Osteocyte (in vitro differentiated cells): ENCODE results near the gene ABAT. TPM values are rescaled to one million over a fixed set of nuclear protein-coding genes. Genes with fewer than 3 reads are reported as not detected.

Experiments
- DNase-seq: peaks from one replicate; pipeline ENCODE4 v3.0.0; 2021; ENCODE audit warnings: mixed read lengths; ENCODE audit not compliant: unreplicated experiment; ENCODE audit errors: extremely low spot score
- H3K27ac Mint-ChIP-seq: one replicate; pipeline ENCODE4 v1.8.0; 2021; ENCODE audit warnings: mild to moderate bottlenecking, mixed read lengths; ENCODE audit not compliant: unreplicated experiment
- H3K27me3 Mint-ChIP-seq: one replicate; pipeline ENCODE4 v1.8.0; 2021; ENCODE audit warnings: mixed read lengths; ENCODE audit not compliant: unreplicated experiment
- H3K36me3 Mint-ChIP-seq: one replicate; pipeline ENCODE4 v1.8.0; 2021; ENCODE audit warnings: mixed read lengths; ENCODE audit not compliant: unreplicated experiment
- H3K4me1 Mint-ChIP-seq: one replicate; pipeline ENCODE4 v1.8.0; 2021; ENCODE audit warnings: mixed read lengths; ENCODE audit not compliant: unreplicated experiment
- H3K4me3 Mint-ChIP-seq: one replicate; pipeline ENCODE4 v1.8.0; 2021; ENCODE audit warnings: mild to moderate bottlenecking, moderate library complexity, mixed read lengths; ENCODE audit not compliant: unreplicated experiment
- H3K9me3 Mint-ChIP-seq: one replicate; pipeline ENCODE4 v1.8.0; 2021; ENCODE audit warnings: mixed read lengths; ENCODE audit not compliant: unreplicated experiment
- total RNA-seq: library from RNA; stranded (reverse); gene quantifications from 2 replicates; pipeline ENCODE4 v1.2.1, GENCODE V29; 2021
- TF ChIP-seq, protein P1 (sequence below): fragments of 200-600 bp; sonication (generic); IDR thresholded peaks from 2 replicates; pipeline ENCODE4 v1.5.0; 2021; ENCODE audit warnings: antibody characterized with exemption, mild to moderate bottlenecking, moderate library complexity

Gene ABAT
- total RNA-seq, 1 donor from 2014 or later: 3.0 TPM

DNA sequence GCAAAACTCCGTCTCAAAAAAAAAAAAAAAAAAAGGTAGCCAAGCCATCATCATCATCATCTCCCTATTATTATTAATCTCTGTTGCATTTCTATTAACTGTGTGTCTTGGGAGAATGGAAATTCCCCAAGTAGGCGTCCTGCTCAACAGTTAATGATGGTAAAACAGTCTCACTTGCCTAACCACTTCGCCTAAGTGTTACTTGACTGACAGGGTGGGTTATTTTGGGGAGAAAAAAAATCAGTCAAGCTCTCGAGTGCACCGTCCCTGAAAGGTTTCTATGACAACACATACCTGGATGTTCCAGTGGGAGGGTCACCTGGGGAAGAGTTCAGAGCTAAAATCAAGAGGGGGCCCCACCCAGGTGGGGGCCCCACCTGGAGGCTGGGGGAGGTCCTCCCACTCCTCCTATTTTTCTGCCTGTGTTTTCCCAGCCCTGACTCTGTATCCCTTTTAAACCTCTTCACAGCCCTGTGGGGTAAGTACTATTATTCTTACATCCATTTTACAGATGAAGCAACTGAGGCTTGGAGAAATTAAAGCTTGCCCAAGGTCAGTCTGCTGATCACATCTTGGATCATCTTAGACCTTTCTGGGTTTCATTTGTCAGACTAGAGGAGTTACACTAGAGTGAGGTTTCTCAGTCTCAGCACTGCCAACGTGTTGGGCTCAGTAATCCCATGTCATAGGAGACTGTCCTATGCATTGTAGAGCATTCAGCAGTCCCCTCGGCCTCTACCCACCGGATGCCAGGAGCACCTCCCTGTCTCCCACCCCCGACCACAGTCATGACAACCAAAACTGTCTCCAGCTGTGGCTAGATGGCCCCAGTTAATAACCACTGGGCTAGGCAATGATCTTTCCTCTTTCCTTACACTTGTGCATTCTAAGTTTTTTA lies 11.0 kb upstream of the ABAT start:
- H3K36me3 Mint-ChIP-seq: no peaks in the 10 kb centered on the region
- DNase-seq: no peak
- no peak overlapping the region for H3K4me3 Mint-ChIP-seq
- peaks cover 2% of the 10 kb centered on the region for H3K4me1 Mint-ChIP-seq
- TF ChIP-seq, protein P1, sequence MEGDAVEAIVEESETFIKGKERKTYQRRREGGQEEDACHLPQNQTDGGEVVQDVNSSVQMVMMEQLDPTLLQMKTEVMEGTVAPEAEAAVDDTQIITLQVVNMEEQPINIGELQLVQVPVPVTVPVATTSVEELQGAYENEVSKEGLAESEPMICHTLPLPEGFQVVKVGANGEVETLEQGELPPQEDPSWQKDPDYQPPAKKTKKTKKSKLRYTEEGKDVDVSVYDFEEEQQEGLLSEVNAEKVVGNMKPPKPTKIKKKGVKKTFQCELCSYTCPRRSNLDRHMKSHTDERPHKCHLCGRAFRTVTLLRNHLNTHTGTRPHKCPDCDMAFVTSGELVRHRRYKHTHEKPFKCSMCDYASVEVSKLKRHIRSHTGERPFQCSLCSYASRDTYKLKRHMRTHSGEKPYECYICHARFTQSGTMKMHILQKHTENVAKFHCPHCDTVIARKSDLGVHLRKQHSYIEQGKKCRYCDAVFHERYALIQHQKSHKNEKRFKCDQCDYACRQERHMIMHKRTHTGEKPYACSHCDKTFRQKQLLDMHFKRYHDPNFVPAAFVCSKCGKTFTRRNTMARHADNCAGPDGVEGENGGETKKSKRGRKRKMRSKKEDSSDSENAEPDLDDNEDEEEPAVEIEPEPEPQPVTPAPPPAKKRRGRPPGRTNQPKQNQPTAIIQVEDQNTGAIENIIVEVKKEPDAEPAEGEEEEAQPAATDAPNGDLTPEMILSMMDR: no peak
- H3K9me3 Mint-ChIP-seq: no peaks in the 10 kb centered on the region
- no peak overlapping the region for H3K27ac Mint-ChIP-seq
- H3K27me3 Mint-ChIP-seq: peaks cover 4% of the 10 kb centered on the region

- H3K27me3 Mint-ChIP-seq: peaks cover 7% of the 10 kb centered on the region
- DNase-seq: no peak
- no peak overlapping the region for H3K4me3 Mint-ChIP-seq
- peaks cover under 1% of the 10 kb centered on the region for H3K4me1 Mint-ChIP-seq
- H3K9me3 Mint-ChIP-seq: no peaks in the 10 kb centered on the region
- no peak overlapping the region for H3K27ac Mint-ChIP-seq
- H3K36me3 Mint-ChIP-seq: no peaks in the 10 kb centered on the region
- TF ChIP-seq, protein P1: no peak
Measured at GRCh38 chr16:8665529-8665928, 8.9 kb upstream of the ABAT start.

DNA sequence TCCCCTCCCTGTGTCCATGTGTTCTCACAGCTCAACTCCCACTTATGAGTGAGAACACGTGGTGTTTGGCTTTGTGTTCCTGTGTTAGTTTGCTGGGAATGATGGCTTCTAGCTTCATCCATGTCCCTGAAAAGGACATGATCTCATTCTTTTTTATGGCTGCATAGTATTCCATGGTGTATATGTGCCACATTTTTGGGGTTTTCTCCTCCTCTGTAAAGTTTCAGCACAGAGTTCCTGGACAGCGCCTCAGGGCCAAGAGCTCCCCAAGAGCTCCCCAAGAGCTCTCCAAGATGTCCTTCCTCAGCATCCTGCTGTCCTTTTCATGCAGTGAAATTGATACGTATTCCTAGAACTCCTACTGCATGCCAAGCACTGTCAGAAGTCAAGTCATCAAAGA lies 6.9 kb upstream of the ABAT start:
- no peak overlapping the region for H3K27ac Mint-ChIP-seq

DNA sequence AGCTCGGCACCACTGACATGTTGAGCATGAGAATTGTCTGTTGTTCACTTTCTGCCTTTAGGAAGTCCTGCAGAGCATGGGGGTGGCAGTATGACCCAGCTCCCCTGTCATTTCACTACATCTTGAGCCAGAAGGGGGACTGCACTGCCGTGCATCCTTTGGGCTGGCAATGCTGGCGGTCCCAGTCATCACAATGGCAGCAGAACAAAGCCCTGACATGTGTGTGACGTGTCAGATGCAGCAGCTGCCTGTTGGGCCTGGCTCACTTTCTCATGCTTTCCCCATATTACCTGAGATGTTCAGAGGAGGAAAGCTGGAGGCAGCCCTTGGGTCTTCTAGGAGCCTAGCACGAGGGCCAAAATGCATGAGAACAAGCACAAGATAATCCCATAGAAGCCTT lies 6.3 kb upstream of the ABAT start:
- DNase-seq: no peak
- H3K27me3 Mint-ChIP-seq: peaks cover 5% of the 10 kb centered on the region
- no peaks in the 10 kb centered on the region for H3K4me1 Mint-ChIP-seq
- TF ChIP-seq, protein P1: no peak
- H3K9me3 Mint-ChIP-seq: no peaks in the 10 kb centered on the region
- H3K4me3 Mint-ChIP-seq: no peak overlapping the region
- no peak overlapping the region for H3K27ac Mint-ChIP-seq
- H3K36me3 Mint-ChIP-seq: no peaks in the 10 kb centered on the region

More for the DNA sequence above, 6.9 kb upstream of the ABAT start:
- H3K4me3 Mint-ChIP-seq: no peak overlapping the region
- peaks cover 5% of the 10 kb centered on the region for H3K27me3 Mint-ChIP-seq
- no peaks in the 10 kb centered on the region for H3K4me1 Mint-ChIP-seq
- H3K9me3 Mint-ChIP-seq: no peaks in the 10 kb centered on the region
- DNase-seq: no peak
- TF ChIP-seq, protein P1: no peak
- no peaks in the 10 kb centered on the region for H3K36me3 Mint-ChIP-seq

- H3K27me3 Mint-ChIP-seq: peaks cover 5% of the 10 kb centered on the region
- no peak overlapping the region for H3K27ac Mint-ChIP-seq
- no peaks in the 10 kb centered on the region for H3K9me3 Mint-ChIP-seq
- no peaks in the 10 kb centered on the region for H3K4me1 Mint-ChIP-seq
- TF ChIP-seq, protein P1: no peak
- no peaks in the 10 kb centered on the region for H3K36me3 Mint-ChIP-seq
- no peak for DNase-seq
- H3K4me3 Mint-ChIP-seq: no peak overlapping the region
Measured at GRCh38 chr16:8669481-8669880, 4.9 kb upstream of the ABAT start.
